ENCODE data around the gene AKAP6. TPM values are rescaled to one million over a fixed set of nuclear protein-coding genes. Genes with fewer than 3 reads are reported as not detected.

The AKAP6 gene
- total RNA-seq, 6 experiments from 2014 or later: 1.7 to 9.6 (median 4.3) TPM

DNA sequence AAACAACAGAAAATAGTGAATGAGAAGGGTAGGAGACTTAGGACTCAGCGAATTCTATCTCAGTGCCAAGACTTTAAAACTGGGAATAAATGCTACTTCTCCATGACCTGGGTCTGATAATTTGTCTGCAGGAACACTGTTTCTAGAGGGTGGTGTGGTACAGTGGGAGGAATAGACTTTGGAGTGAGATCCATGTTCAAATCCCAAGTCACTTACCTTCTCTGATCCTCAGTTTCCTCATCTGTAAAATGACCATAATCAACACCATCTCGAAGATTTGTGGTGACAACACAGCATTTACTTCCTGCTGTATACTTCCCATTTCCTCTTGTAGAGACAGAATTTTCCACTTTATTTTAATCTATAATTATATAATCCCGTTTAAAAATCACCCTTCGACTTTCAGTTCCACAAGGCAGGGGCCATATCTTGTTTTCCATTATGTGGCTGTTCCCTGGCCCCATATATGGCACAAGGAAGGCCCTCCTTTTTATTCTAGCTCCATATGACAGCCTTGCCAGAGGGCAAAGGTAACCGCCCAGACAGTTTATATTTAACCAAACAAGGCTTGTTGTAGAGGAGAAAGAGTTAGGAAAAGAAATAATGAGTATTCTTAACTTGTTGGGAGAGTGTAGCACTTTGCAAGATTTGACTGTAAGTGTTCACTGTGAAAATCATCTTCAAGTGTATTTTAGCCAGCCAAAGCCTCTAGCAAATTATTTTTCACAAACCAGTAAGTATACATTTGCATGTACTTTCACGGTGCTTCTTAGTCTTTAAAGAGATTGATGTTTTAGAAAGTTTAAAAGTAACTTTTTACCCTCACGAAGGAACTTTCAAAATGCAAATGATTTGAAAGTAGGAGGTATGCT lies 243.1 kb downstream of the AKAP6 start:
- TF ChIP-seq POLR2A (IDR thresholded peaks at IDR 0.05): peak; percentile 39
- no peak for TF ChIP-seq CTCF (IDR thresholded peaks at IDR 0.05)
- peak; percentile 72 to 87 (median 76) for ATAC-seq
- Histone ChIP-seq H3K9me3 (no peaks in the 10 kb centered on the region), H3K27me3 (no peaks in the 10 kb centered on the region), H3K27ac (peak overlapping the region; percentile 45 to 81 (median 75)), H3K4me1 (peaks cover 0 to 45% (median 9%) of the 10 kb centered on the region in 4 donors), H3K4me3 (peak overlapping the region; percentile 4 to 27 (median 9)), H3K36me3 (no peaks in the 10 kb centered on the region)
- DNase-seq: peak in 1 of 3 donors; percentile 71
- 26% methylated on average over 7 of the region's 7 CpGs for WGBS (ENCODE audit: insufficient coverage, low coverage, low lambda C conversion rate, missing lambda C conversion rate)
- intact Hi-C loops (cut with DNase I): loop anchor here in 1 of 2 donors (10.0 kb wide), 1 partner anchor 1223 kb away; no protein-coding TSS in a partner anchor

DNA sequence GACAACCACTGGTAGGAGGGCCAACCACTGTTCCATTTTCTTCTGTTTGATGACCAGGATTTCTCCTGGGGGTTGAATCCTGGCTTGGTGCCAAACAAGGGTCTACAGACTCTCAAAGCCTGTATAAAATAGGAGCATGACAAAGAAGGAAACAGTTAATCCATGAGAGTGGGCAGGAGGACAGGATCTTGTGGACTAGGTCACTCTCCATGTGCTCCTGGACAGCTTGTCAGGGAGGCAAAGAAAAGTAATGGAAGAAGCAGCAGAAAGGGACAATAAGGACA lies 243.7 kb downstream of the AKAP6 start:
- ATAC-seq (peak in 2 of 4 donors; percentile 3 to 19), DNase-seq (no peak)
- peak overlapping the region; percentile 45 to 81 (median 75) for H3K27ac ChIP-seq
- TF ChIP-seq POLR2A (IDR thresholded peaks at IDR 0.05) (no peak), CTCF (IDR thresholded peaks at IDR 0.05) (no peak)
- no peaks in the 10 kb centered on the region for H3K27me3 ChIP-seq
- H3K9me3 ChIP-seq: no peaks in the 10 kb centered on the region
- H3K4me3 ChIP-seq: peak overlapping the region in 1 of 3 donors; percentile 27
- peaks cover 0 to 40% (median 9%) of the 10 kb centered on the region in 4 donors for H3K4me1 ChIP-seq
- H3K36me3 ChIP-seq: no peaks in the 10 kb centered on the region
- intact Hi-C loops (cut with DNase I): loop anchor here in 1 of 2 donors (10.0 kb wide), 1 partner anchor 1222 kb away; no protein-coding TSS in a partner anchor

GRCh38 chr14:32574269-32574668 lies 245.2 kb downstream of the AKAP6 start:
- H3K9me3 ChIP-seq: no peaks in the 10 kb centered on the region
- peak overlapping the region; percentile 18 to 81 (median 75) for H3K27ac ChIP-seq
- TF ChIP-seq CTCF (IDR thresholded peaks at IDR 0.05) (no peak), POLR2A (IDR thresholded peaks at IDR 0.05) (peak; percentile 30)
- H3K27me3 ChIP-seq: no peaks in the 10 kb centered on the region
- ATAC-seq: peak; percentile 66 to 77 (median 69)
- peaks cover 0 to 34% (median 9%) of the 10 kb centered on the region in 4 donors for H3K4me1 ChIP-seq
- intact Hi-C loops (cut with DNase I): loop anchor here in 1 of 2 donors (10.0 kb wide), 1 partner anchor 1221 kb away; no protein-coding TSS in a partner anchor
- H3K4me3 ChIP-seq: no peak overlapping the region
- WGBS (ENCODE audit: insufficient coverage, low coverage, low lambda C conversion rate, missing lambda C conversion rate): 14% methylated on average over 2 of the region's 2 CpGs
- H3K36me3 ChIP-seq: no peaks in the 10 kb centered on the region
- DNase-seq: peak in 1 of 3 donors; percentile 47

- no peaks in the 10 kb centered on the region for H3K9me3 ChIP-seq
- H3K27me3 ChIP-seq: no peaks in the 10 kb centered on the region
- intact Hi-C loops (cut with DNase I): loop anchor here in 1 of 2 donors (10.0 kb wide), 1 partner anchor 1219 kb away; no protein-coding TSS in a partner anchor
- DNase-seq (peak in 1 of 3 donors; percentile 51), ATAC-seq (peak; percentile 73 to 86 (median 76))
- no peak for TF ChIP-seq POLR2A (IDR thresholded peaks at IDR 0.05)
- TF ChIP-seq CTCF (IDR thresholded peaks at IDR 0.05): peak; percentile 89 to 99 (median 95)
- H3K4me1 ChIP-seq: peaks cover 0 to 34% (median 9%) of the 10 kb centered on the region in 4 donors
- H3K36me3 ChIP-seq: no peaks in the 10 kb centered on the region
- no peak overlapping the region for H3K4me3 ChIP-seq
- 18% methylated on average over 6 of the region's 6 CpGs for WGBS (ENCODE audit: insufficient coverage, low coverage, low lambda C conversion rate, missing lambda C conversion rate)
- no peak overlapping the region for H3K27ac ChIP-seq
Measured at GRCh38 chr14:32576088-32576795, 247.1 kb downstream of the AKAP6 start.

All from right lobe of liver (tissue), 6 donors.